ENCODE results near the gene ACVR2B.

Gene ACVR2B

GRCh38 chr3:38458796-38459498 is 5.3 kb downstream of the ACVR2B start:
- no peak for DNase-seq (ENCODE audit: low read depth in 2 of 2)

GRCh38 chr3:38459499-38460048 is 5.9 kb downstream of the ACVR2B start:
- DNase-seq (ENCODE audit: low read depth in 2 of 2): no peak

- no peak for DNase-seq (ENCODE audit: low read depth in 2 of 2)
Measured at GRCh38 chr3:38460377-38461270, 6.9 kb downstream of the ACVR2B start.

- no peak for DNase-seq (ENCODE audit: low read depth in 2 of 2)
Measured at GRCh38 chr3:38465588-38466154, 12.0 kb downstream of the ACVR2B start.

GRCh38 chr3:38468765-38469164 is 15.1 kb downstream of the ACVR2B start:
- DNase-seq (ENCODE audit: low read depth in 2 of 2): no peak

- DNase-seq (ENCODE audit: low read depth in 2 of 2): no peak
Measured at GRCh38 chr3:38469852-38470251, 16.2 kb downstream of the ACVR2B start.

- DNase-seq (ENCODE audit: low read depth in 2 of 2): no peak
Measured at GRCh38 chr3:38471260-38471857, 17.7 kb downstream of the ACVR2B start.

- no peak for DNase-seq (ENCODE audit: low read depth in 2 of 2)
Measured at GRCh38 chr3:38472342-38472741, 18.7 kb downstream of the ACVR2B start.

GRCh38 chr3:38473229-38473628 is 19.5 kb downstream of the ACVR2B start:
- DNase-seq (ENCODE audit: low read depth in 2 of 2): no peak

- no peak for DNase-seq (ENCODE audit: low read depth in 2 of 2)
Measured at GRCh38 chr3:38474928-38475605, 21.4 kb downstream of the ACVR2B start.

GRCh38 chr3:38475716-38476115 is 22.0 kb downstream of the ACVR2B start:
- no peak for DNase-seq (ENCODE audit: low read depth in 2 of 2)

- DNase-seq (ENCODE audit: low read depth in 2 of 2): no peak
Measured at GRCh38 chr3:38476157-38476756, 22.6 kb downstream of the ACVR2B start.

- no peak for DNase-seq (ENCODE audit: low read depth in 2 of 2)
Measured at GRCh38 chr3:38477057-38477820, 23.5 kb downstream of the ACVR2B start.

GRCh38 chr3:38477839-38478450 is 24.3 kb downstream of the ACVR2B start:
- DNase-seq (ENCODE audit: low read depth in 2 of 2): no peak

GRCh38 chr3:38478901-38479300 is 25.2 kb downstream of the ACVR2B start:
- DNase-seq (ENCODE audit: low read depth in 2 of 2): no peak

GRCh38 chr3:38479431-38480092 is 25.9 kb downstream of the ACVR2B start:
- DNase-seq (ENCODE audit: low read depth in 2 of 2): no peak

- no peak for DNase-seq (ENCODE audit: low read depth in 2 of 2)
Measured at GRCh38 chr3:38480093-38480445, 26.4 kb downstream of the ACVR2B start.

- DNase-seq (ENCODE audit: low read depth in 2 of 2): no peak
Measured at GRCh38 chr3:38480930-38481329, 27.2 kb downstream of the ACVR2B start.

- no peak for DNase-seq (ENCODE audit: low read depth in 2 of 2)
Measured at GRCh38 chr3:38482951-38483350, 29.3 kb downstream of the ACVR2B start.
